Dermis blood vessel endothelial cell (primary cell): Measurements from ENCODE around the gene POLK. TPM values are rescaled to one million over a fixed set of nuclear protein-coding genes. Genes with fewer than 3 reads are reported as not detected.
"Not testable (repeated sequence)": the region's sequence is repeated elsewhere in the genome, so short reads cannot be mapped to it uniquely, and the experiment has no call there.

ENCODE experiments used
- DNase-seq: peaks from one replicate; pipeline ENCODE4 v3.0.0; 2010
- total RNA-seq: library from RNA; depleted of rRNA; stranded (reverse); fragments of >200 nt; gene quantifications from 2 replicates; pipeline ENCODE4 v1.2.3, GENCODE V29; 2014

Gene POLK
- total RNA-seq, 1 donor from 2014 or later, result 53.4 TPM

GRCh38 chr5:75552764-75553163 lies 41.1 kb downstream of the POLK start:
- DNase-seq, result no peak

DNA sequence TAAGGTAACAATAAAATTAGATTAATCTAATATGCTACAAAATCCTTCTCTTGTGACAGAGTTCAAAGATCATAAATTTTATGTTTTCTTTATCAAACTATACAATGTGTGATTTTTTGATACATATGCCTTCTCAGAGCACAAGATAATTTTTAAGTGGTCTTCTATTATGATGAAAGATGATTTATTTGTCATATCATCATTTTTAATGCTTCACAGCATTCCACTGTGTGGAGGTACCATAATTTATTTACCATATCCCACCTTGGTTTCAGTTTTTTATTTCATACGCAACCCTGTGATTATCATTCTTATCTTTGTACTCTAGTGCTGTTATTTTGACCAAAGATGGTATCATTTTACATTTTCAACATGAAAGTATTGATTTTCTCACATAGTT lies 41.7 kb downstream of the POLK start:
- no peak for DNase-seq

DNA sequence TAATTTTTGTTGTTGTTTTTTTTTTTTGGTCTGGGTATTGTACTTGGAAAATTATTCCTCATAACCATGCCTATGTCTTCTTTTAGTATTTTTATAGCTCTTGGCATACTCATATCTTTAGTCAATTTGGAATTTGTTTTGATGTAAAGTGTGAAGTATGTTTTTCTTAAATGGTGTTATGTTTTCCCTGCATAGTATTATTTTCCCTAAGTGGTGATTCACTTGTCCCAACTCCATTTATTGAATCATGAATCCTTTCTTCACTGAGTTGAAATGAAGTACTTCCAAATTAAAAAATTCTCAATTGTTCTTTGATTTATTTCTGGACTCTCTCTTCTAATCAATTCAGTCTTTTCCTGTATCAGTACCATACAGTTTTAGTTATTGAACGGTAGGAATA lies 46.5 kb downstream of the POLK start:
- DNase-seq, result peak; percentile 64

DNA sequence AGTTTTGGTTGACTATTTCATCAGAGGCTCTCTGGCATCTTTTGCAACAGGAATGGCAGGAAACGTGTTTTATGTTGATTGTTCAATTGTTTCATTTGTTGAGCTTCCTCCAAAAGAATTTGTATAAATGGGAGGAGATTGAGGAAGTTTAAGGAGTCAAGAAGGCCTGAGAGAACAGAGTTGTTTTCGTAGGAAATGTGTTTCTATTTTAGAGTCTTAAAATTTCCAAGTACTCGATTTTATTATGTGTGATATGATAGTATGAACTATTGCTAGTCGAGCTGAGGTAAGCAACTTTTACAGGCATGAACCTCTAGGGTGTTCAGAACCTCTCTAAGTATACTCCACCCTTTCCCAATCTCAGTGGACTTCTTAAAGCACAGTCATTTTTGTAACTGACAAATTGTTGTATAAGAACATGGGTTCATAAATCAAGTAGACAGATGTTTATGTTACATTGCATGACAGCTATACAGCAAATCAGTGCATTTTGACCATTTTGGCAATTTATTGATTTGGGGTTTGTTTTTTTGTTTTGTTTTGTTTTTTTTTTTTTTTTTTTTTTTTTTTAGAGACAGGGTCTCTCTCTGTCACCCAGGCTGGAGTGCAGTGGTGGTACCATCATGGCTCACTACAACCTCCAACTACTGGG lies 47.4 kb downstream of the POLK start:
- peak; percentile 87 for DNase-seq

- not testable (repeated sequence) for DNase-seq
Measured at GRCh38 chr5:75560655-75561054, 49.0 kb downstream of the POLK start.

DNA sequence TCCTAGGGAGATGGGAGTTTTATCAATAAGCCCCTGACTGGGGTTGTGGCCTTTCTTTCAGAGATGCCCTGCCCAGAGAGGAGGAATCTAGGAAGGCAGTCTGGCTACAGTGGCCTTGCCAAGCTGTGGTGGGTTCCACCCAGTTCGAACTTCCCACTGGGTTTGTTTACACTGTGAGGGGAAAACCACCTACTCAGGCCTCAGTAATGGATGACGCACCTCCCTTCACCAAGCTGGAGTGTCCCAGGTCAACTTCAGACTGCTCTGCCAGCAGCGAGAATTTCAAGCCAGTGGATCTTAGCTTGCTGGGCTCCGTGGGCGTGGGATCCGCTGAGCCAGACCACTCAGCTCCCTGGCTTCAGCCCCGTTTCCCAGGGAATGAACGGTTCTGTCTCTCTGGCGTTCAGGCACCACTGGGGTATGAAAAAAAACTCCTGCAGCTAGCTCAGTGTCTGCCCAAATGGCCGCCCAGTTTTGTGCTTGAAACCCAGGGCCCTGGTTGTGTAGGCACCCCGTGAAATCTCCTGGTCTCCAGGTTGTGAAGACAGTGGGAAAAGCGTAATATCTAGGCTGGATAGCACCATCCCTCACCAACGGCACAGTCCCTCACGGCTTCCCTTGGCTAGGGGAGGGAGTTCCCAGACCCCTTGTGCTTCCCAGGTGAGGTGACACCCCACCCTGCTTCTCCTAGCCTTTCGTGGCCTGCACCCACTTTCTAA lies 54.5 kb downstream of the POLK start:
- peak; percentile 83 for DNase-seq

- peak; percentile 96 for DNase-seq
Measured at GRCh38 chr5:75566710-75567309, 55.1 kb downstream of the POLK start.

DNA sequence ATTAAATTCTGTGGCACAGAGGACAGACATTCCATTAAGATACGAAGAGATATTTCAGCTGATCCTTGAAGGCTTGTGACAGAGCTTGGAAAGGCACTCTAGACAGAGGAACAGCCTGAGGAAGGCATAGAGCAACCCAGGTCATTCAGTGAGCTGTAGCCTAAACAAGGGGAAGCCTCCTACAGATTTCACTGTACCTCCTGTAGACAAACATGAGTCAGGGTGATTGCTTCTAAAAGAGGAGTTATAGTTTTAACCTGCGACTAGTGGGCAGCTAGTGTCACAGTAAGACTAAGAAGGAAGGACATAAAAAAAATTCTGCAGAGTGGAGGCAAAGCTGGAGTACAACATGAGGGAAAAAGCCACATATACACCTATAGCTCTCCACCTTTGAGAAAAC lies 56.0 kb downstream of the POLK start:
- DNase-seq, result peak; percentile 47

GRCh38 chr5:75568202-75568601 lies 56.5 kb downstream of the POLK start:
- no peak for DNase-seq

GRCh38 chr5:75571547-75571946 lies 59.9 kb downstream of the POLK start:
- DNase-seq, result no peak

- DNase-seq, result peak; percentile 33
Measured at GRCh38 chr5:75574791-75575190, 63.1 kb downstream of the POLK start.

GRCh38 chr5:75578280-75578679 lies 66.6 kb downstream of the POLK start:
- not testable (repeated sequence) for DNase-seq

GRCh38 chr5:75584641-75585040 lies 73.0 kb downstream of the POLK start:
- peak; percentile 35 for DNase-seq

- DNase-seq, result no peak
Measured at GRCh38 chr5:75588666-75589065, 77.0 kb downstream of the POLK start.

GRCh38 chr5:75600535-75600934 lies 88.8 kb downstream of the POLK start:
- DNase-seq, result no peak

DNA sequence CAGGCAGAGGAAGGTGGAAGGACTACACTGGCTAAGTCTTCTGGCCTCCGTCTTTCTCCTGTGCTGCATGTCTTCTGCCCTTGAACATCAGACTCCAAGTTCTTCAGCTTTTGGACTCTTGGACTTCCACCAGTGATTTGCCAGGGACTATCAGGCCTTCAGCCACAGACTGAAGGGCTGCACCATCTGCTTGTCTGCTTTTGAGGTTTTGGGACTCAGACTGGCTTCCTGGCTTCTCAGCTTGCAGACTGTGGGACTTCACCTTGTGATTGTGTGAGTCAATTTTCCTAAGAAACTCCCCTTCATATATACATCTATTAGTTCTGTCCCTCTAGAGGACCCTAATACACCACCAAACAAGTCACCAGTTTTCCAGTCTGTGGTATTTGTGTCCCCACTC lies 89.9 kb downstream of the POLK start:
- no peak for DNase-seq

GRCh38 chr5:75601996-75602395 lies 90.3 kb downstream of the POLK start:
- no peak for DNase-seq

GRCh38 chr5:75603371-75603770 lies 91.7 kb downstream of the POLK start:
- DNase-seq, result peak; percentile 53

DNA sequence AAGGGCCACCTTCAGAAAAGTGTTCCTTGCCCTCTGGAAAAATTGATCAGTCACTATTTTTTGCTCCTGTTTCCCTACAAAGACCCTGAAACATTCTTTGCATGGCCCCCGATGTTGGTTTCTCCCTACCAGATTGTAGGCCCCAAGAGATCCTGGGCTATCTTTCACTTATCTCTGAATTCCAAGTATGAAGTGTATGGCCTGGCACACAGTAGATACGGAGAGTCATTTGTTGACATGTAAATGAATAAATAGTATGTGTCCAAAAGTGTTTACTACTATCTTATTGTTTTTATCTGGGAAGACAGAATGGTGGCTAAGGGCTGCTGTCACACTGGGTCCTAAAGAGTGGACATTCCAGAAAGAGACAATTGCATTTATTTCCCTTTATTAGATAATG lies 92.1 kb downstream of the POLK start:
- DNase-seq, result no peak

DNA sequence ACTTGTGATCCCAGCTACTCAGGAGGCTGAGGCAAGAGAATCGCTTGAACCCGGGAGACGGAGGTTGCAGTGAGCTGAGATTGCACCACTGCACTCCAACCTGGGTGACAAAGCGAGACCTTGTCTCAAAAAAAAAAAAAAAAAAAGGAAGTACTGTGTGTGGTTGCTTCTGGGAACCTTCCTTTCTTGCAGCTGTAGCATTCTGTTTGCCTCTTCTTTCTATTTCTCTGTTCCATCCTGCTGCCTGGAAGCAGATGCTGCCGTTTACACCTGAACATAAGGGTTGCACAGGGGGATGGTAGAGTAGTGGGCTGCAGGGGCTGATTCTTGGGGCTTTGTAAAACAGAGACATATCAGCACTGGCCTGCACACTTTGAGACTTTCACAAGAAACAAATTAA lies 95.7 kb downstream of the POLK start:
- not testable (repeated sequence) for DNase-seq

DNA sequence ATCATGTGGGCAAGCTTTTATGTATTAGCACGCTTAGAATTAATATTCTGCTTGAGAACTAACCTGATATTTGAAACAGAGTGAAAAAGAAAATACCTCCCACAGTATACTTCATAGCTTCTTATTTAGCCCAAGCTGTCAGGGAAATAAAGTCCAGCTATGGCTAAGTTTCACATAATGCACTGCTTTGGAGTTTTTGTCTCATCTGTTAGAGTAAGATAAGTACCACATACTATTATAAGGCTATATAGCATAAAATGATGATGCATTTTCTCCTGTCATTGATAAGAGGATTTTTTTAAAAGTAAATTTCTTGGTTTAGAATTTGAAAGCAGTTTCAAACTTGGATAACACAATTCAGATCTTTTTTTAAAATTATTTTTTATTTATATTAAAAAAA lies 97.2 kb downstream of the POLK start:
- DNase-seq, result no peak

GRCh38 chr5:75610201-75610600 lies 98.5 kb downstream of the POLK start:
- DNase-seq, result no peak

- not testable (repeated sequence) for DNase-seq
Measured at GRCh38 chr5:75610859-75611310, 99.2 kb downstream of the POLK start.
